GM23338 (cell line): ENCODE results near the gene APBA1.

Experiments used
- CREB1 ChIP-seq: fragments of 250-450 bp; sonication (Bioruptor Pico); IDR thresholded peaks from 2 replicates; pipeline ENCODE4 v1.5.0; 2020; ENCODE audit warnings: low read depth, mild to moderate bottlenecking, moderate library complexity
- EZH2 ChIP-seq: fragments of 200-600 bp; sonication (generic); IDR thresholded peaks from one replicate; pipeline ENCODE4 v1.8.0; 2017; ENCODE audit warnings: antibody characterized with exemption, mild to moderate bottlenecking, low read depth; ENCODE audit not compliant: unreplicated experiment
- EZH2phosphoT487 ChIP-seq: fragments of 200-600 bp; sonication (generic); IDR thresholded peaks from one replicate; pipeline ENCODE4 v1.8.1; 2018; ENCODE audit warnings: antibody characterized with exemption; ENCODE audit not compliant: unreplicated experiment
- JUNB ChIP-seq: IDR thresholded peaks from one replicate; pipeline ENCODE4 v1.6.1; 2016; ENCODE audit warnings: antibody characterized with exemption; ENCODE audit not compliant: unreplicated experiment
- NANOG ChIP-seq: IDR thresholded peaks from 2 replicates; pipeline ENCODE4 v1.6.1; 2016; ENCODE audit warnings: antibody characterized with exemption, borderline replicate concordance
- POLR2AphosphoS5 ChIP-seq: IDR thresholded peaks from 2 replicates; pipeline ENCODE4 v1.6.1; 2016; ENCODE audit warnings: antibody characterized with exemption, low read depth
- STAT1 ChIP-seq: IDR thresholded peaks from one replicate; pipeline ENCODE4 v1.6.1; 2016; ENCODE audit warnings: antibody characterized with exemption; ENCODE audit not compliant: unreplicated experiment
- ZNF114 ChIP-seq: fragments of 250-450 bp; sonication (Bioruptor Pico); IDR thresholded peaks from 2 replicates; pipeline ENCODE4 v1.5.0; 2020; ENCODE audit warnings: mild to moderate bottlenecking, moderate library complexity
- TF ChIP-seq, protein P1 (sequence below): IDR thresholded peaks from one replicate; pipeline ENCODE4 v1.6.1; 2018; ENCODE audit warnings: antibody characterized with exemption; ENCODE audit not compliant: unreplicated experiment
- TF ChIP-seq, protein P2 (sequence below), 2 experiments: fragments of 200-600 bp in 1 of 2; sonication (generic) in 1 of 2; conservative IDR thresholded peaks; 2 replicates each; pipeline versions ENCODE4 v1.5.1 to v1.6.1; 2016 to 2017; ENCODE audit warnings: antibody characterized with exemption in 2 of 2, low read depth in 2 of 2, mild to moderate bottlenecking in 2 of 2, moderate library complexity in 1 of 2
- TF ChIP-seq, protein P3 (sequence below): fragments of 250-450 bp; sonication (Bioruptor Pico); IDR thresholded peaks from 2 replicates; pipeline ENCODE4 v1.5.0; 2020; ENCODE audit warnings: mild to moderate bottlenecking, moderate library complexity
- TF ChIP-seq, protein P4 (sequence below): IDR thresholded peaks from 2 replicates; pipeline ENCODE4 v1.6.1; 2016; ENCODE audit warnings: antibody characterized with exemption

- TF ChIP-seq, protein P1, sequence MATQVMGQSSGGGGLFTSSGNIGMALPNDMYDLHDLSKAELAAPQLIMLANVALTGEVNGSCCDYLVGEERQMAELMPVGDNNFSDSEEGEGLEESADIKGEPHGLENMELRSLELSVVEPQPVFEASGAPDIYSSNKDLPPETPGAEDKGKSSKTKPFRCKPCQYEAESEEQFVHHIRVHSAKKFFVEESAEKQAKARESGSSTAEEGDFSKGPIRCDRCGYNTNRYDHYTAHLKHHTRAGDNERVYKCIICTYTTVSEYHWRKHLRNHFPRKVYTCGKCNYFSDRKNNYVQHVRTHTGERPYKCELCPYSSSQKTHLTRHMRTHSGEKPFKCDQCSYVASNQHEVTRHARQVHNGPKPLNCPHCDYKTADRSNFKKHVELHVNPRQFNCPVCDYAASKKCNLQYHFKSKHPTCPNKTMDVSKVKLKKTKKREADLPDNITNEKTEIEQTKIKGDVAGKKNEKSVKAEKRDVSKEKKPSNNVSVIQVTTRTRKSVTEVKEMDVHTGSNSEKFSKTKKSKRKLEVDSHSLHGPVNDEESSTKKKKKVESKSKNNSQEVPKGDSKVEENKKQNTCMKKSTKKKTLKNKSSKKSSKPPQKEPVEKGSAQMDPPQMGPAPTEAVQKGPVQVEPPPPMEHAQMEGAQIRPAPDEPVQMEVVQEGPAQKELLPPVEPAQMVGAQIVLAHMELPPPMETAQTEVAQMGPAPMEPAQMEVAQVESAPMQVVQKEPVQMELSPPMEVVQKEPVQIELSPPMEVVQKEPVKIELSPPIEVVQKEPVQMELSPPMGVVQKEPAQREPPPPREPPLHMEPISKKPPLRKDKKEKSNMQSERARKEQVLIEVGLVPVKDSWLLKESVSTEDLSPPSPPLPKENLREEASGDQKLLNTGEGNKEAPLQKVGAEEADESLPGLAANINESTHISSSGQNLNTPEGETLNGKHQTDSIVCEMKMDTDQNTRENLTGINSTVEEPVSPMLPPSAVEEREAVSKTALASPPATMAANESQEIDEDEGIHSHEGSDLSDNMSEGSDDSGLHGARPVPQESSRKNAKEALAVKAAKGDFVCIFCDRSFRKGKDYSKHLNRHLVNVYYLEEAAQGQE = no peak
- TF ChIP-seq, protein P2, sequence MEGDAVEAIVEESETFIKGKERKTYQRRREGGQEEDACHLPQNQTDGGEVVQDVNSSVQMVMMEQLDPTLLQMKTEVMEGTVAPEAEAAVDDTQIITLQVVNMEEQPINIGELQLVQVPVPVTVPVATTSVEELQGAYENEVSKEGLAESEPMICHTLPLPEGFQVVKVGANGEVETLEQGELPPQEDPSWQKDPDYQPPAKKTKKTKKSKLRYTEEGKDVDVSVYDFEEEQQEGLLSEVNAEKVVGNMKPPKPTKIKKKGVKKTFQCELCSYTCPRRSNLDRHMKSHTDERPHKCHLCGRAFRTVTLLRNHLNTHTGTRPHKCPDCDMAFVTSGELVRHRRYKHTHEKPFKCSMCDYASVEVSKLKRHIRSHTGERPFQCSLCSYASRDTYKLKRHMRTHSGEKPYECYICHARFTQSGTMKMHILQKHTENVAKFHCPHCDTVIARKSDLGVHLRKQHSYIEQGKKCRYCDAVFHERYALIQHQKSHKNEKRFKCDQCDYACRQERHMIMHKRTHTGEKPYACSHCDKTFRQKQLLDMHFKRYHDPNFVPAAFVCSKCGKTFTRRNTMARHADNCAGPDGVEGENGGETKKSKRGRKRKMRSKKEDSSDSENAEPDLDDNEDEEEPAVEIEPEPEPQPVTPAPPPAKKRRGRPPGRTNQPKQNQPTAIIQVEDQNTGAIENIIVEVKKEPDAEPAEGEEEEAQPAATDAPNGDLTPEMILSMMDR (conservative IDR thresholded peaks at IDR 0.05; ENCODE audit: low read depth in 2 of 2) = no peak
- no peak for TF ChIP-seq POLR2AphosphoS5
- no peak for TF ChIP-seq EZH2phosphoT487
- TF ChIP-seq, protein P3, sequence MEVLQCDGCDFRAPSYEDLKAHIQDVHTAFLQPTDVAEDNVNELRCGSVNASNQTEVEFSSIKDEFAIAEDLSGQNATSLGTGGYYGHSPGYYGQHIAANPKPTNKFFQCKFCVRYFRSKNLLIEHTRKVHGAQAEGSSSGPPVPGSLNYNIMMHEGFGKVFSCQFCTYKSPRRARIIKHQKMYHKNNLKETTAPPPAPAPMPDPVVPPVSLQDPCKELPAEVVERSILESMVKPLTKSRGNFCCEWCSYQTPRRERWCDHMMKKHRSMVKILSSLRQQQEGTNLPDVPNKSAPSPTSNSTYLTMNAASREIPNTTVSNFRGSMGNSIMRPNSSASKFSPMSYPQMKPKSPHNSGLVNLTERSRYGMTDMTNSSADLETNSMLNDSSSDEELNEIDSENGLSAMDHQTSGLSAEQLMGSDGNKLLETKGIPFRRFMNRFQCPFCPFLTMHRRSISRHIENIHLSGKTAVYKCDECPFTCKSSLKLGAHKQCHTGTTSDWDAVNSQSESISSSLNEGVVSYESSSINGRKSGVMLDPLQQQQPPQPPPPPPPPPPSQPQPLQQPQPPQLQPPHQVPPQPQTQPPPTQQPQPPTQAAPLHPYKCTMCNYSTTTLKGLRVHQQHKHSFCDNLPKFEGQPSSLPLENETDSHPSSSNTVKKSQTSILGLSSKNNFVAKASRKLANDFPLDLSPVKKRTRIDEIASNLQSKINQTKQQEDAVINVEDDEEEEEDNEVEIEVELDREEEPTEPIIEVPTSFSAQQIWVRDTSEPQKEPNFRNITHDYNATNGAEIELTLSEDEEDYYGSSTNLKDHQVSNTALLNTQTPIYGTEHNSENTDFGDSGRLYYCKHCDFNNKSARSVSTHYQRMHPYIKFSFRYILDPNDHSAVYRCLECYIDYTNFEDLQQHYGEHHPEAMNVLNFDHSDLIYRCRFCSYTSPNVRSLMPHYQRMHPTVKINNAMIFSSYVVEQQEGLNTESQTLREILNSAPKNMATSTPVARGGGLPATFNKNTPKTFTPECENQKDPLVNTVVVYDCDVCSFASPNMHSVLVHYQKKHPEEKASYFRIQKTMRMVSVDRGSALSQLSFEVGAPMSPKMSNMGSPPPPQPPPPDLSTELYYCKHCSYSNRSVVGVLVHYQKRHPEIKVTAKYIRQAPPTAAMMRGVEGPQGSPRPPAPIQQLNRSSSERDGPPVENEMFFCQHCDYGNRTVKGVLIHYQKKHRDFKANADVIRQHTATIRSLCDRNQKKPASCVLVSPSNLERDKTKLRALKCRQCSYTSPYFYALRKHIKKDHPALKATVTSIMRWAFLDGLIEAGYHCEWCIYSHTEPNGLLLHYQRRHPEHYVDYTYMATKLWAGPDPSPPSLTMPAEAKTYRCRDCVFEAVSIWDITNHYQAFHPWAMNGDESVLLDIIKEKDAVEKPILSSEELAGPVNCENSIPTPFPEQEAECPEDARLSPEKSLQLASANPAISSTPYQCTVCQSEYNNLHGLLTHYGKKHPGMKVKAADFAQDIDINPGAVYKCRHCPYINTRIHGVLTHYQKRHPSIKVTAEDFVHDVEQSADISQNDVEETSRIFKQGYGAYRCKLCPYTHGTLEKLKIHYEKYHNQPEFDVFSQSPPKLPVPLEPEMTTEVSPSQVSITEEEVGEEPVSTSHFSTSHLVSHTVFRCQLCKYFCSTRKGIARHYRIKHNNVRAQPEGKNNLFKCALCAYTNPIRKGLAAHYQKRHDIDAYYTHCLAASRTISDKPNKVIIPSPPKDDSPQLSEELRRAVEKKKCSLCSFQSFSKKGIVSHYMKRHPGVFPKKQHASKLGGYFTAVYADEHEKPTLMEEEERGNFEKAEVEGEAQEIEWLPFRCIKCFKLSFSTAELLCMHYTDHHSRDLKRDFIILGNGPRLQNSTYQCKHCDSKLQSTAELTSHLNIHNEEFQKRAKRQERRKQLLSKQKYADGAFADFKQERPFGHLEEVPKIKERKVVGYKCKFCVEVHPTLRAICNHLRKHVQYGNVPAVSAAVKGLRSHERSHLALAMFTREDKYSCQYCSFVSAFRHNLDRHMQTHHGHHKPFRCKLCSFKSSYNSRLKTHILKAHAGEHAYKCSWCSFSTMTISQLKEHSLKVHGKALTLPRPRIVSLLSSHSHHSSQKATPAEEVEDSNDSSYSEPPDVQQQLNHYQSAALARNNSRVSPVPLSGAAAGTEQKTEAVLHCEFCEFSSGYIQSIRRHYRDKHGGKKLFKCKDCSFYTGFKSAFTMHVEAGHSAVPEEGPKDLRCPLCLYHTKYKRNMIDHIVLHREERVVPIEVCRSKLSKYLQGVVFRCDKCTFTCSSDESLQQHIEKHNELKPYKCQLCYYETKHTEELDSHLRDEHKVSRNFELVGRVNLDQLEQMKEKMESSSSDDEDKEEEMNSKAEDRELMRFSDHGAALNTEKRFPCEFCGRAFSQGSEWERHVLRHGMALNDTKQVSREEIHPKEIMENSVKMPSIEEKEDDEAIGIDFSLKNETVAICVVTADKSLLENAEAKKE (CRISPR knock-in tag) = no peak
- TF ChIP-seq EZH2 = no peak
- TF ChIP-seq JUNB = no peak
- no peak for TF ChIP-seq CREB1 (CRISPR knock-in tag)
- TF ChIP-seq NANOG = no peak
- TF ChIP-seq ZNF114 (CRISPR knock-in tag) = no peak
- no peak for TF ChIP-seq STAT1
- TF ChIP-seq, protein P4, sequence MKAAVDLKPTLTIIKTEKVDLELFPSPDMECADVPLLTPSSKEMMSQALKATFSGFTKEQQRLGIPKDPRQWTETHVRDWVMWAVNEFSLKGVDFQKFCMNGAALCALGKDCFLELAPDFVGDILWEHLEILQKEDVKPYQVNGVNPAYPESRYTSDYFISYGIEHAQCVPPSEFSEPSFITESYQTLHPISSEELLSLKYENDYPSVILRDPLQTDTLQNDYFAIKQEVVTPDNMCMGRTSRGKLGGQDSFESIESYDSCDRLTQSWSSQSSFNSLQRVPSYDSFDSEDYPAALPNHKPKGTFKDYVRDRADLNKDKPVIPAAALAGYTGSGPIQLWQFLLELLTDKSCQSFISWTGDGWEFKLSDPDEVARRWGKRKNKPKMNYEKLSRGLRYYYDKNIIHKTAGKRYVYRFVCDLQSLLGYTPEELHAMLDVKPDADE = no peak
Observed at GRCh38 chr9:69429281-69429680, 242.9 kb downstream of the APBA1 start.
